ENCODE data around the gene COQ3.

DNA sequence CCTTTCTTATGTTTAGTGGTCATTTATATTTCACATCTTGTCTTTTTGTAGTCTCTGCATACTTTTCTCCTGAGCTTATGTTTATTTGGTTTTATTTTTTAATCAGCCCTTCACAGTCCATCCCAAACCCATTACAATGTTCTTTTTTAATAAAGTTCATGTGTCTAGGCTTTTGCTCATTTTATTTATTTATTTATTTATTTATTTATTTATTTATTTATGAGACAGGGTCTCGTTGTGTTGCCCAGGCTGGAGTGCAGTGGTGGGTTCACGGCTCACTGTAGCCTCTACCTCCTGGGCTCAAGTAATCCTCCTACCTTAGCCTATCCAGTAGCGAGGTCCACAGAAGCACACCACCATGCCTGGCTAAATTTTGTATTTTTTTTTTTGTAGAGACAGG, 3.1 kb downstream of the COQ3 start:
- TF ChIP-seq, protein P1, sequence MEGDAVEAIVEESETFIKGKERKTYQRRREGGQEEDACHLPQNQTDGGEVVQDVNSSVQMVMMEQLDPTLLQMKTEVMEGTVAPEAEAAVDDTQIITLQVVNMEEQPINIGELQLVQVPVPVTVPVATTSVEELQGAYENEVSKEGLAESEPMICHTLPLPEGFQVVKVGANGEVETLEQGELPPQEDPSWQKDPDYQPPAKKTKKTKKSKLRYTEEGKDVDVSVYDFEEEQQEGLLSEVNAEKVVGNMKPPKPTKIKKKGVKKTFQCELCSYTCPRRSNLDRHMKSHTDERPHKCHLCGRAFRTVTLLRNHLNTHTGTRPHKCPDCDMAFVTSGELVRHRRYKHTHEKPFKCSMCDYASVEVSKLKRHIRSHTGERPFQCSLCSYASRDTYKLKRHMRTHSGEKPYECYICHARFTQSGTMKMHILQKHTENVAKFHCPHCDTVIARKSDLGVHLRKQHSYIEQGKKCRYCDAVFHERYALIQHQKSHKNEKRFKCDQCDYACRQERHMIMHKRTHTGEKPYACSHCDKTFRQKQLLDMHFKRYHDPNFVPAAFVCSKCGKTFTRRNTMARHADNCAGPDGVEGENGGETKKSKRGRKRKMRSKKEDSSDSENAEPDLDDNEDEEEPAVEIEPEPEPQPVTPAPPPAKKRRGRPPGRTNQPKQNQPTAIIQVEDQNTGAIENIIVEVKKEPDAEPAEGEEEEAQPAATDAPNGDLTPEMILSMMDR (IDR thresholded peaks at IDR 0.05) = no peak
- no peak for TF ChIP-seq POLR2A (IDR thresholded peaks at IDR 0.05)
